HG02852 (cell line): ENCODE measurements around the gene TNPO2.
"Not testable (repeated sequence)": the region's sequence is repeated elsewhere in the genome, so short reads cannot be mapped to it uniquely, and the experiment has no call there.

Experiments
- ATAC-seq: cut with Tn5 transposase; IDR thresholded peaks from one replicate; pipeline ENCODE4 v1.9.1; 2021; ENCODE audit warnings: mild to moderate bottlenecking, moderate library complexity; ENCODE audit not compliant: unreplicated experiment

Gene TNPO2

DNA sequence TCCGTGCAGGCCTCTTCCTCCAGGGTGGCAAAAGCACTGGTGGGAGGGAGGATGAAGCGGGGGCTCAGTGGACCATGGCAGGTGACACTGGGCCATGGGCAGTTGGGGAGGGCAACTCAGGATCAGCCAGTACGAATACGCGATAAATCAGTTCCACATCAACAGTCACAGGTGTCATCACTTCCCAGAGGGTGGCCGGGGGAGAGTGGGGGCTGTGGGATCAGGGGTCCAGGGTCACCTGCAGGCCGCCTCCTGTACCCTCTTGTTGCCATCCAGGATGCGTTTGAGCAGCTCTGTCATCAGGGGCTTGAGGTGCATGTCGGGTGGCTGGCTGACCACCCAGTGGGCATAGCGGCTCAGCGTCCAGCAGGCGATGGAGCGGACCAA lies 17.4 kb downstream of the TNPO2 start:
- no peak for ATAC-seq

DNA sequence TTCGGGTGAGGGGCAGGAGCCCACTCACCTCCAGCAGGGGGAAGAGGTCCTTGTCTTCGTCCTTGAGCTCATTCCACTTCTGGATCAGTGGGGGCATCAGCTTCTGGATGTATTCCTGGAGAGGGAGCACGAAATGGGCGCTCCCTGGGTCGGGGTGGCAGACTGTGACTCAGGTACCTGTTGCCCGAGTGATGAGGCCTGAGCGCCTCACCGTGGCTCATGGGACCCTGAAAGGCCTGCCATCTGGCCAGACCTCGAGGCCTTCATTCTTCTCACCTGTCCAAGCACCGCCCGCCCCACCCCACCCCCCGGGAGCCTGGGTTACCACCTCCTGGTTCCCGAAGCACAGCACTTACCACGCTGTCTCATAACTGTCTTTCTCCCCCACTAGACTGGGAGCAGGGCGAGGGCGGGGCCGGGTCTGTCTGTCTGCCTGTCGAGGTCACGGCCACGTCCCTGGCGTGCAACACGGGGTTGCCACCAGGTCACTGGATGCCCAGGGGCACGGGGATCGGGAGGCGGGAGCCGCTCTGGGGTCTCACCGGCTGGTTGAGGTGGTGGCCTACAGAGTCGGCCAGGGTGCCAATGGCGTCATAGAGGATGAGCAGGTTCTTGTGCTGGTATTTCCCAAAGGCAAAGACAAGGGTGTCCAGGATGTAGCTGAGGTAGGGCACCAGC lies 17.9 kb downstream of the TNPO2 start:
- ATAC-seq: no peak

DNA sequence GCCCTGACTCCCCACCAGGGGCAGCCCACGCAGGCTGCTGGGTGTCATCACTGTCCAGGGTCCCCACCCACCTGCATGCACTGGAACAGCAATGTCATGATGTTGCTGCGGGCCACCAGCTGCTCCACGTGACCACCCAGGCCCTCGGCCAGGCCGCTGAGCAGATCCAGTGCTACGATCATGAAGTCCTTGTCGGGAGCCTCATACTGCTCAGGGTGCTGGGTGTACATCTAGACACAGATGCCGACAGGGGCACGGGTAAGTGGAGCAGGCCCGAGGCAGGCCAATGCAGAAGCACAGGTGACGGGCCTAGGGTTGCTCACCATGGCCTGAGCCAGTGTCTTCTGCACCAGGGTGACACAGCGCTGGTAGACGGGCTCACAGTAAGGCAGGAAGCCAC lies 18.6 kb downstream of the TNPO2 start:
- no peak for ATAC-seq

DNA sequence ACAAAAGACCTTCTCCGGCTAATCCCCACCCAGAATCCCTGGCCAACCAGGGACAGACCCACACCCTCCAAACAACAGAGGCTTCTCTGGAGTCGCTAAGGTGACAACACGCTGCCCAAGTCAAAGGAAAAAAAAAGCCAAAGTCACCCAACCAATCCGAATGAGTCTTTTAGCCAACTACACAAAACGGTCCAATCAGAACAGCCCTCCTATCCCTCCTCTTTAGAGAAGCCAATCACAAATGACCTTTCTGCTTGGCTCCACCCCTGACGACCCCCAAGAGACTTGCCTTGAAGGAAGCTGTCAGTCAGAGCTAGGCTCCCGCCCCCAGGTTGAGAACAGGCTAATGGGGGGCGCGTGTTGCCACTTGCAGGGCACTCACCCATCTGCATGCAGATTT lies 20.7 kb downstream of the TNPO2 start:
- ATAC-seq: no peak

DNA sequence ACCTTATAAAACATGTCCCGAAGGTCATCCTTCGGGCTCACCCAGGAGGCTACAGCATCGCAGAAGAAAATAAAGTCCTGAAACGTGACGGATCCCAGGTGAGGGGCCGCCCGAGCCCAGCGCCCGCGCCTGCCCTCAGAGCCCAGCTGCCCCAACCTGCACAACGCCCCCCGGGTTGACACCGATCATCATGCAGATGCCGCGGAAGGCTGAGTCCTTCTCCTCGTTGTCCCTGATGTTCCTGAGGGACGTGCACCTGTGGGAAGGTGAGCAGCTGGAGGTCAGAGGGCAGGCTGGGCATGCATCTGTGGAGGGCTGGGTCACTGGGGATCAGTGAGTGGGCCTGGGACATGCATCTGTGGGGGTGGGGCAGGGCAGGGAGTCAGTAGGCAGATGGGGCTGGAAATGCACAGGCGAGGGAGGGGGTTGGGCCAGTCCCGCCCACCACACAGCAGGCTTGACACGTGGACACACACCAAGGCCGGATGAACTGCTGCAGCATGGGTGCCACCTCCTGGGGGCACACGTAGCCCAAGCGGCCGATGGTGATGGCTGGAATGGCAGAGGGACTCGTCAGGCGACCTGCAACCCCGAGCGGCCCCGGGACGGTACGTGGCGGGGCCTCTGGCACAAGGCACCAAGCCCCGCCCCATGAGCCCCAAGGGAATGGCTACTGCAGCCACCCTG lies 22.0 kb downstream of the TNPO2 start:
- no peak for ATAC-seq

DNA sequence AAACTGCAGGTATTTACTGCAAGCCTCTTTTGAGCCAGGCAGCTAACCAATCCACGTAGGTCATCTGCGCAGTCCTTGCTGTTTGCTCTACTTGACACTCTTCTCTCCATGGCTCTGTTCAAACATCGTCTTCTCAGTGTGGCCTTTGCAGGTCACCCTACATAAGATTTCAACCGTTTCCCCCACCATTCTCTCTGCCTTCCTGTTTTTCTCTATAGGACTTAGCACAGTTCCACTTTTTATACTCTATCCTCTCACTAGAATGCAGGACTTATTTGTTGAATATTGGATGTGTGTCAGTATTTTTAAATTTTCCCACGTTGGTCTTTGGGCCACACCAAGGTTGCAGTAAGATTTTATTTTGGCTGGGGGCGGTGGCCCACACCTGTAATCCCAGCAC lies 25.6 kb downstream of the TNPO2 start:
- no peak for ATAC-seq

DNA sequence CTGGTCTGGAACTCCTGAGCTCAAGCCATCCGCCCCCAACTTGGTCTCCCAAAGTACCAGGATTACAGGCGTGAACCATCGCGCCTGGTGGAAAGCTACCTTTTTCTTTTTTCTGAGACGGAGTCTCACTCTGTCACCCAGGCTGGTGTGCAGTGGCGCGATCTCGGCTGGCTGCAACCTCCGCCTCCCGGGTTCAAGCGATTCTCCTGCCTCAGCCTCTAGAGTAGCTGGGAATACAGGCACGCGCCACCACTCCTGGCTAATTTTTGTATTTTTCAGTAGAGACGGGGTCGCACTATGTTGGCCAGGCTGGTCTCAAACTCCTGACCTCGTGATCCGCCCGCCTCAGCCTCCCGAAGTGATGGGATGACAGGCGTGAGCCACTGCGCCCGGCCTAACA lies 26.3 kb downstream of the TNPO2 start:
- ATAC-seq: not testable (repeated sequence)

DNA sequence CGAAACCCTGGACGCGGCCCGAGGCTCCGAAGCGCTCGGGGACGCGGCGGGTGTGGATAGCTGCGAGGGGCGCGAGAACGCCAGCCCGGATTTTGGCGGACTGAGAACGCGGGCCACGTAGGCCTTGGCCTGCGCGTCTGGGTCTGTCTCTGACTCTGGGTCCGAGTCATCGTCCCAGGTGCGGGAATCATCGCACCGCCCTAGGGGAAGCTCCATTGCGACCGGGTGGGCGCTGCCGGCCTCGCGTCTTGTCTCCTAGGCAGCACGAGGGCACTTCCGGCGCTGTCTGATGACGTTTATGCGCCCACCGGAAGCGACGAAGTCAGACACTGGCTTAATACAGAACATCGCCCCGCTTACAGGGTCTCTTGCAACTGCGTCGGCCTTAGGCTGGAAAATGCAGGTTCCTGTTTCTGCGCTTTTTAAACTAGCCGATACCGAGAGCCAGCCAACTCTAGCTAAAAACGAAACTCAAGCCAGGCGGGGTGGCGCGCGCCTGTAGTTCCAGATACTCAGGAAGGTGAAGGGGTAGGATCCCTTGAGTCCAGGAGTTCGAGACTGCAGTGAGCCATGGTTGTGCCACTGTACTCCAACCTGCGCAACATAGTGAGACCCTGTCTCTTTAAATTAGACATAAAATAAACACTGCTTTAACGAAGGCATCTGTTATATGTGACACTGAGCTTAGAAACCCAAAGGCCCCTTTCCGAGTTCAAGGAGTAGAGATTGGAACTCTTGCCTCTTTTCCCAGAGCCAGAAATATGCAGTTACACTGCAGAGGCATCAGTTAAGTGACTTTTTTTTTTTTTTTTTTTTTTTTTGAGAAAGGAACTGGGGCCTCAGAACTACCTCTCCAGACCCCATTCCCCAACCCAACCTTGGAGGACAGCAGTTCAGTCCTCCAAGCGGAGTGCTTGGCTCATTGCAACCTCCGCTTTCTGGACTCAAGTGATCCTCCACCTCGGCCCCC lies 27.1 kb downstream of the TNPO2 start, which contains the start of gene FBXW9:
Gene FBXW9, minus strand, starts transcription at position 266 of the 970 bp plus-strand sequence. Its CDS starts 50 bp downstream, at position 216.
- ATAC-seq: peak; percentile 71

DNA sequence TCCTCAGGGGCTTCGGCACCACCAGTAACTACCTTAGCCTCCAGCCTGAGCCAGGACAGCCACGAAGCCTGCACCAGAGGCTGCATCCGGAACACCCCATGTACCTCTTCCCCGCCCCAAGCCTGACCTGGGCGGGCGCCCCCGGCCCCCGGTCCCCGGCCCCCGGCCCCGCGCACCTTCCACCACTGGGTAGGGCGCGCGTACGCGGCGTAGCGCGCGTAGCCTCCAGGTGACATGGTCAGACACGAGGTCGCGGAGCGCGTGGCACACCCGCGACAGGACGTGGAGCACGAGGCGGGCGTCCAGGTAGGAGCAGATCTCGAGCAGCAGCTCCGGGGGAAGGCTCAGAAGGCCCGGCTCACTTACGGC lies 27.8 kb downstream of the TNPO2 start:
- peak; percentile 34 for ATAC-seq

DNA sequence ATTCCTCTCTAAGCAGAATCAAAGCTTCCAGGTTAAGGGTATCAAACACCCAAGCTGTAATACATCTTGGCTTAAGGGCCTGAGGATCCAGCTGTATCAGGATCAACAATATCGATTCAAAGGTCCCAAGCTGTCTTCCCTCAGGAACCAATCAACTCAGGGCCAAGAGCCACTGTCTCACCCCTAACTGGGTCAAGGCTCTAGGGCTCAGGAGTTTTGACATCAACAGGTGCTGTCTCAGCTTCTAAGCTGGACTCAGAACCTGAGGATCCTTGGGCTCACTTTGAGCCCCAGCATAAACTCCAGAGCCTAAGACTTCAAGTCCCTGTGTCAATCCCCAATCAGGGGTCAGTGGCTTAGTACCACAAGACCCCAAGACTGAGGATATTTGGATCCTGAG lies 28.2 kb downstream of the TNPO2 start:
- ATAC-seq: no peak

DNA sequence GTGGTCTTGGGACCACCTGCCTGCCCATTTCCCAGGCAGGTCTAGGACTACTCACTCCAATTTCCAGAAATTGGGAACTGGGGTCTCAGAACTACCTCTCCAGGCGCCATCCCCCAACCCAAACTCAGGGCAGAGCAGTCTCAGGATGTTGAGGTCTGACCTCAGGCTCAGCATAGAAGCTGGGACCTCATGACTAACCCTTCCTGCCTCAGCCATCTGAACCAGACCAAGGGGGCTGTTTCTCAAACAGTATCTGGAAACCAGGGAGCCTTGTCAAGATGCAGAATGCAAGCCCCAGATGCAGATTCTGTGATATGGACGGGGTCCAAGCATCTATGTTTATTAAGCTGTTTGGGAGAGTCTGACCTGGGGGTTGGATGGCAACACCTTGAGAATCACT lies 28.6 kb downstream of the TNPO2 start:
- ATAC-seq: no peak

DNA sequence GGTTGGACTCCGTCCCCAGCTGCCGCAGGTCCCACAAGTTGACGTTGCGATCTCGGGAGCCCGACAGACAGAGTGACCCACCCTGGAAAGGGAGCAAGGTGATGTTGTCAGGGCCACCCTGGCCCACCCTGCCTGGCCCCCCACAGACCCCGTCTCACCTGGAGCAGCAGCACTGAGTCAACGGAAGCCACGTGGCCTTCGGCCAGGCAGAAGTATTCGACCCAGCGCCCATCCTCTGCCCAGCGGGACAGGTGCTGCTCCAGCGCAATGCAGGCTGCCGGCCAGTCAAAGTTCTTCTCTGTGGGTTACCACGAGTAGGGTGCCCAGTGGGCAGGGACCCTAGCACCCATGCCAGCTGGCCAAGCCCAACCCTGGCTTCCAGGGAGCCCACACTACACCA lies 29.1 kb downstream of the TNPO2 start:
- ATAC-seq: no peak

DNA sequence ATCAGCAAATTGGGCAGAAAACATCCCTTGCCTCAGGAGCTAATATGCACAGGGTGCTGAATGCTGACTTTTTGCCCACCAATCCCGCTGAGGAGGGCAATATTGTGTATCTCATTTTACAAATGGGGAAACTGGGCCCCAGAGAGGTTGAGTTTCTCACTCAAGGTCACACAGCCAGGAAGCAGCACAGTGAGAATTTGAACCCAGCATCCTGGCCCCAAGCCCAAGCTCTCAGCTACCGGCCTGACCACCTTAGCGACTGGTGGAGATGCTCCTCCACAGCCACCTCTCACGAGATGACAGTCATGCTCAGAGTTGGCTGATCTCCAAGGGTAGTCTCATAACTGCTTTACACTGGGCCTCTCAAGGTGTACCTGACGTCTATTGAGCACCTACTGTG lies 30.8 kb downstream of the TNPO2 start:
- no peak for ATAC-seq

DNA sequence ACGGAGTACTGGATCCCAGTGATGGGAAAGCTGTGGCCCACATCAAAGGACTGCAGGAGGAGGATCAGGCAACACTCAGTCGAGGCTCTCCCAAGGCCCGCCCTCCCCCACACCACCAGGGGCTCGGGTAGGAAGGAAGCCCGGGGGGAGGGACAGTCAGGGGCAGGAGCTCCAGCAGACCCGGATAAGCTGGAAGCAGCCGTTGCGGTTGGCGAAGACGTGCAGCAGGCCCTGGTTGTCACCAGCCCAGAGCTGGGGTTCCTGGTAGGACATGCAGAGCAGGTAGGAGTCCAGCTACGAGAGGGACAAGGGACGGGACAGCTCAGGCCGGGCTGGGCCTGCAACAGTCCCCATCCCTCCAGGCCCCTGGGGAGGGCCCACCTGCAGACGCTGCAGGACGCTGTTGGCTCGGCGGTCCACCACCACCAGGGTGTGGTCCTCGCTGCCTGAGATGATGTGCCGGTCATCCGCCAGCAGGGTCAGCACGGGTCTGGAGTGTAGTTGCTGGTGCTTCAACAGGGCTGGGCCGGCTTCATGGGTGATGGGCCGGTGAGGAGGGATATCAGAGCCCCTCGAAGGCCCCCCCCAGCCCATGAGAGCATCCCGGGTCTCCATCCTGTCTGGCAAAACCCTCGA lies 34.0 kb downstream of the TNPO2 start:
- ATAC-seq: no peak

DNA sequence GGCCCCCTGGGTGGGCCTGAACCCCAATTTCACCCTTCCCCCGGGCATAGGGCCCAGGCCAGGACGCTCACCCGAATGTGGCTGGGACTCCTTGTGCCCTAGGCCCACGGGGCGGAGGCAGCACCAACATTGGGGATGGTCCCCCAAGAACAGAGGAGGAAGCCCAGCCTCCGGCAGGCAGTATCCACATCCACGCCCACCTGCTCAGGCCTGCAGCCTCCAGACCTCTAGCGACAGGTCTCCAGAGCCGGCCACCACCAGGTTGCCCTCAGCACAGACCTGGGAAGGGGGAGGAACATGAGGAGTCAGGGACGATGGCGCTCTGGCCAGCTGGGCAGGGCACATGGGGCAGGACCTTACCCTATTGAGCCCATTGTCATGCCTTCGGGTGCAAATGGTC lies 34.7 kb downstream of the TNPO2 start:
- no peak for ATAC-seq

DNA sequence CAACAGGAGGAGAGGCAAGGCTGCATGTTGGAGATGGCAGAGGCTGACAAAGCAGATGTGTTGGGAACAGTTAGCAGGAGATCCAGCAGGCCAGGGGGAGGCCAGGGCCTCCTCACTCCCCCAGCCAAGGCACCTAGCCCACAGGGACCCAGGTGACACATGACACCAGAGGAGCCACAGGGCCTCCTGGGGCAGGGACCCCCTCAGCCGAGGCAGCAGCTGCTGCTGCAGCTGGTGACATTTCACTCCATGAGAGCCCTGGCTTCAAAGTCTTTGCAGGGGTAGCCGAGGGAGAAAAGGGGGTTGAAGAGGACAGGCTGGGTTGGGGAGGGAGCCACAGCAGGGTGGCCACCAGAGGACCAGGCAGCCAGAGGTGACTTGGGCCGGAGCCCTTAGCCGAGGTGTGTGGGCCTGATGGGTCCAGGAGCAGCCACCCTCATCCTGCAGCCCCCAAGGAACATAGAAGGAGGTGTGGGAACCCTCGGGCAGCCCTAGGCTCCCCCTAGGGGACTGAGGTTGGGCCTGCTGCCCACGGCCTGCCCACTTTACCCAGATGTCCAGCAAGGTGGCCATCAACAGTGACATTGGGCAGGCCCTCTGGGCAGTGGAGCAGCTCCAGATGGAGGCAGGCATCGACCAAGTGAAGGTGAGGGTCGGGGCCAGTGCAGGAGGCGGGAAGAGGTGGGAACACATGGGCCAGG lies 36.1 kb downstream of the TNPO2 start, which contains the start of gene GNG14:
Gene GNG14, plus strand, starts transcription at position 503 of the 701 bp plus-strand sequence. Its CDS starts 51 bp downstream, at position 554.
- ATAC-seq: no peak

DNA sequence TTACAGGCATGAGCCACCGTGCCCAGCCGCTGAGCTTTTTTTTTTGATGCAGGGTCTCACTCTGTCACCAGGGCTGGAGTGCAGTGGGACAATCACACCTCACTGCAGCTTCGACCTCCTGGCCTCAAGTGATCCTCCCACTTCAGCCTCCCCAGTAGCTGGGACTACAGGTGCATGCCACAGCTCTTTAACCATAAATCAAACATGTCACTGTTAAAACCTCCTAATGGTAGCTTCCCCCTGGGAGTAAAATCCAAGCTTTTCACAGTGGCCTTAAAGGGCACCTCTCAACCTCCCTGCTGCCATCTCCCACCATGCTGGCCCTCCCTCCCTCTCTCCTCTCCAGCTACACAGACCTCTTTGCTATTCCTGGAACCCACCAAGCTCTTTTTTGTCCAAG lies 37.9 kb downstream of the TNPO2 start:
- ATAC-seq: no peak

DNA sequence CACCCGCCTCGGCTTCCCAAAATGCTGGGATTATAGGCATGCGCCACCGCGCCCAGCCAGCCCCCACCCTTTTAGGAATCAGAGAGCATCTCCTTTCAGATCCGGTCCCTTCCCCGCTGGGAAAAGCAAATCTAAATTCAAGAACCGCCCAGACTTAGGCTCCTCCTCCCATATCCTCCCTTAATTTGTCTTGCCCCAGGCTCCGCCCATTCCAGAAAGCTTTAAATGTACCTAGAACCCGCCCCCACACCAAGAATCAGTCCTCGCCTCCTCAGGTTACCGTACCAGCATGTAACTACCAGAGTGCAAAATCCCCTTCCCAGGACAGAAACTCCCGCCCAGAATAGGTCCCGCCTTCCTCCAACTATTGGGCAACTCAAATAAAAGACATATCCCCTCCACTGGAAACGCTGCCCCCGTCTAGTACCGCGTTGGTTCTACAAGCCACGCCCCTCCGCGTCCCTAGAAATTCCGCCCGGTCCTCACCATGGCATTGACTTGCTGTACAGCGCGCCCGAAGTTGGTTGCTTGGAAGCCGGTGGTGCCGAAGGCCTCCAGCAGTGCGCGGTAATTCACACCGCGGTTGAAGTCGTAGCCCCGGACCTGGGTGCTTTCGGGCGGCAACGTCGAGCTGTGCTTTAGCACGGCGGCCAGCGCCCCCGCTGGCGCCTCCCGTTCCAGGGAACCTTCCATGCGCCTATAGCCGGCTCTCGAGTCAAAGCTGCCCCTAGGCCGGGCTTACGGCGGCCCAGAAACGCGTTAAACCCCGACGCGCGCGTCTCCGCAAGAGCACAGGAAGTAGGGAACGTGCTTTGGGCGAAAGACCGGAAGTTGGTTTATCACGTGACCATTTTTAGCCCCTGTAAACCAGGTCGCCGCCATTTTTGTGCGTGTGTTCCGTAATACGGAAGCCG lies 42.4 kb downstream of the TNPO2 start, which contains the start of gene DHPS:
Gene DHPS, minus strand, starts transcription at position 807 of the 914 bp plus-strand sequence. Its CDS starts 114 bp downstream, at position 693.
- ATAC-seq: peak; percentile 65

DNA sequence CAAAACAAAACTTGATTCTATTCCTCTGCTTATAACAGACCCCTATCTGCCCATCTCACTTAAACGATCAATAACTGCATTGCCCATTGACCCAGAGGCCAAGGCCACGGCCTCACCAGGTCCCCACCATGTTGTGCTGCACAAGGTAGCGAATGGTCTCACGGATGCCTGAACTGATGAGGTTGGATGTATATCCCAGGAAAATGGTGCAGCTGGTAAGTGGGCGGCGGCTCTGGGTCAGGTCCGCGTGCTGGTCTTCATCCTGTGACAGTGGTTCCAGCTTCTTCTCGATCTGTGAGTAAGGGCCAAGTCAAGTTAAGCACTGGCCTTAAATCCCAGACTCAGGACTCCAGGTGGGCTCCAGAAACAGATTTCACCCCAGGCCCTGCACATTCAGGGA lies 43.7 kb downstream of the TNPO2 start:
- ATAC-seq: no peak
